Midbrain (tissue), 1 donor: Measurements from ENCODE around the gene TRIL.
A peak's percentile ranks its signal among the peaks of the same experiment; 100 is the strongest.

Experiments used
- DNase-seq: peaks from one replicate; lab custom pipeline; 2025; lab: John Stamatoyannopoulos, UW

TRIL gene

GRCh38 chr7:28958235-28958979, at the start of gene TRIL:
Gene TRIL (minus strand): TSS chr7:28958330. CDS start chr7:28958046, 284 bp downstream.
- DNase-seq, result peak; percentile 81

- DNase-seq, result no peak
These were observed 49.0 kb upstream of the TRIL start for GRCh38 chr7:29007127-29007526.

GRCh38 chr7:29005829-29006228, 47.7 kb upstream of the TRIL start:
- no peak for DNase-seq

GRCh38 chr7:29005406-29005805, 47.3 kb upstream of the TRIL start:
- no peak for DNase-seq

GRCh38 chr7:29003703-29004102, 45.6 kb upstream of the TRIL start:
- DNase-seq, result no peak

GRCh38 chr7:29000717-29001076, 42.6 kb upstream of the TRIL start:
- no peak for DNase-seq

GRCh38 chr7:28999895-29000716, 42.0 kb upstream of the TRIL start:
- DNase-seq, result no peak

GRCh38 chr7:28999427-28999826, 41.3 kb upstream of the TRIL start:
- no peak for DNase-seq

- DNase-seq, result no peak
These were observed 40.0 kb upstream of the TRIL start for GRCh38 chr7:28998105-28998504.

- no peak for DNase-seq
These were observed 38.7 kb upstream of the TRIL start for GRCh38 chr7:28996836-28997235.

GRCh38 chr7:28993371-28993770, 35.2 kb upstream of the TRIL start:
- no peak for DNase-seq

- DNase-seq, result no peak
These were observed 34.7 kb upstream of the TRIL start for GRCh38 chr7:28992798-28993197.

- no peak for DNase-seq
These were observed 32.2 kb upstream of the TRIL start for GRCh38 chr7:28990200-28990960.

GRCh38 chr7:28989211-28989980, 31.3 kb upstream of the TRIL start:
- DNase-seq, result no peak

GRCh38 chr7:28988810-28989209, 30.7 kb upstream of the TRIL start:
- no peak for DNase-seq

- no peak for DNase-seq
These were observed 30.0 kb upstream of the TRIL start for GRCh38 chr7:28988091-28988490.

GRCh38 chr7:28986765-28987110, 28.6 kb upstream of the TRIL start:
- peak; percentile 16 for DNase-seq

GRCh38 chr7:28986028-28986764, 28.1 kb upstream of the TRIL start:
- no peak for DNase-seq

- DNase-seq, result peak; percentile 34
These were observed 26.5 kb upstream of the TRIL start for GRCh38 chr7:28984631-28985030.

- DNase-seq, result no peak
These were observed 26.1 kb upstream of the TRIL start for GRCh38 chr7:28984217-28984616.
